GM12892 (cell line): ENCODE results near the gene TBC1D30.

Experiments used
- DNase-seq: peaks from one replicate; pipeline ENCODE4 v3.0.0; 2011; ENCODE audit not compliant: insufficient read length
- FAIRE-seq: peaks from 2 replicates; lab custom pipeline; 2011; peaks lifted over from hg19 to GRCh38; lab: Jason Lieb, UNC
- POLR2A ChIP-seq: IDR thresholded peaks from 2 replicates; pipeline ENCODE4 v1.6.1; 2011; ENCODE audit warnings: low read depth, low read length, control low read depth
- POLR2AphosphoS5 ChIP-seq: IDR thresholded peaks from 2 replicates; pipeline ENCODE4 v1.6.1; 2011; ENCODE audit warnings: low read depth, low read length, control low read depth
- TAF1 ChIP-seq: IDR thresholded peaks from 2 replicates; pipeline ENCODE4 v1.6.1; 2011; ENCODE audit warnings: low read depth, mild to moderate bottlenecking, control low read depth, low read length, borderline replicate concordance

Gene TBC1D30

DNA sequence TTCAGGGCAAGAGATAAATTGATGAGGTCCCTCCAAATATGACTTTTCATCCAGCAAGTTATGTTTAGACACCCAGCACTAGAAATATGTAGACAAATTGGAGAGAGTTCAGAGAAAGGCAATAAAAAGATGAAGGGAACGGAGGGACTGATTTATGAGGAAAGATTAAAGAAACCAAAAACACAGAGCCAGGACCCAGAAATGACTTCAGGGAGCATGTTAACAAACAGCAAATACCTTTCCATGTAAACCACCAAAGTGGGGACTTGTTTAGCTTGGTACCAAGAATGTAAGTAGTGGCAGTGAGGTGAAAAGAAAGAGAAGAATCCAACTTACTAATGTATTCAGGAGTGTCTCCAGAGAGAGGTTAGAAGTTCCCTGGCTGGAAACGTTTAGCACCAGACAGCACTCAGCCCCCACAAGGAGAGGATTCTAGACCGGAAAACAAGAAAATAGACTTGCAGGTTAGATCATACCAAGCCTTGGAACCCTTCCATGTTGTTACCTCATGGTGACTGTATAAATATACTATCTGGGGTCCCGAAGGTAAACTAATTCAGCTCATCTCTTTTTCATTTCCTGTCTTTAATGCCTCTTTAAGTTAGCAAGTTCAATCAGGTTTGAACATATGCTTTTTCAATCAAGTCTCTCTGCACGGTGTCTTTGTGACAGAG is 79.2 kb downstream of the TBC1D30 start:
- no peak for DNase-seq
- no peak for TF ChIP-seq TAF1
- no peak for TF ChIP-seq POLR2AphosphoS5
- TF ChIP-seq POLR2A, result no peak
- FAIRE-seq, result no peak

DNA sequence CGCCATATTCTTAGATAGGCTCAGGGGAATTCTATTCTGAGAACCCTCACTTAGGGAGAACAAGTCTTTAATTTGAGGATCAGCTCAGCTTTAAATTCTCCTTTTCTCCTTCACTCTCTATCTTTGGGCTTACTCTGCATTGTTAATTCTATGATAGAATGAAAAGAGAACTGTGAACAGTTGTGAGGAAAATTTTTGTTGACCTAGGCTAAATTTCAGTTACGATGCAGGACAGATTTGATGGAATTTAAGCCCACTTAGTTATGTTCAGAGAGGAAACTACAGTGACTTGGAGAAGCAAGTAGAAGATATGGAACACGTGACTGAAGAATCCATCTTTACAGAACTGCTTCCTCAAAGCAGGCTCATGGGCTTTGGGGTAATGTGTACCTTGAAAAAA is 82.7 kb downstream of the TBC1D30 start:
- TF ChIP-seq POLR2AphosphoS5 (no peak), POLR2A (no peak)
- no peak for FAIRE-seq

DNA sequence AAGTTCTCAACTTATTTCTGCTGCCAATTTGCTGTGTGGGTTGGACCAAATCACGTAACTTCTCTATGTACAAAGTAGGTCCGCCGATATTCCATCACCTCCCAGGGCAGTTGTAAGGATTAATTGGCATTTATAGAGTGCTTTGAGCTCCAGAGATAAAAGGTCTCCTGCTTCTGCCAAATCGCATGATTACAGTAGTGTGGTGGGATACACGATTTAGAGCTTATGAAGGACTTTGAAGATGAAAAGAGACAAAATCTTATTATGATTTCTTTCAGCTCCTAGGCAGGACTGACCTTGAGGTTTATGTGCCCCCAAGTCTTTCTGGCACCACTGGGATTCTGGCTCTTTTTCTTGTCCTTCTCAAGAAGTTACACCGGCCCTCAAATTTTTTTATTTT is 84.7 kb downstream of the TBC1D30 start:
- DNase-seq (no peak), FAIRE-seq (no peak)
- no peak for TF ChIP-seq TAF1
- TF ChIP-seq POLR2AphosphoS5, result no peak
- TF ChIP-seq POLR2A, result no peak

More for the DNA sequence above, 82.7 kb downstream of the TBC1D30 start:
- no peak for DNase-seq

DNA sequence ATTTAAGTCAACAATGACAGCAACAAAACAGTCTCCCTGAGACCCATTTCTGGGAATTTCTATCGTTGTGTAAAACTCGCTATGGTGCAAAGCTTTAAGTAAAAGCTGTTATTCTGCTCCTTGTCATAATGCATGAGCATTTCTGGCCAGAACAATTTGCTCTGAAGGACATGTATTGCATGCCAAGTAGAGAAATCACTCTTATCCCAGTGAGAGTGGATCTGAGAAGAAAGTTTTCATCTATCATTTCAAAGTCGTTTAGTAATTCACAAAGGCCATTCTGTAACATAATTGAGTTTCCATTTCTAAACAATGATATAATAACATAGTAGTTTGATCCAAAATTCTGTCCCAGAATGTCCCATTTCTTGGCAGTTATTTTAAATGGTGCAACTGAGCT is 86.6 kb downstream of the TBC1D30 start:
- no peak for DNase-seq
- FAIRE-seq, result no peak
- TF ChIP-seq TAF1 (no peak), POLR2A (no peak), POLR2AphosphoS5 (no peak)

DNA sequence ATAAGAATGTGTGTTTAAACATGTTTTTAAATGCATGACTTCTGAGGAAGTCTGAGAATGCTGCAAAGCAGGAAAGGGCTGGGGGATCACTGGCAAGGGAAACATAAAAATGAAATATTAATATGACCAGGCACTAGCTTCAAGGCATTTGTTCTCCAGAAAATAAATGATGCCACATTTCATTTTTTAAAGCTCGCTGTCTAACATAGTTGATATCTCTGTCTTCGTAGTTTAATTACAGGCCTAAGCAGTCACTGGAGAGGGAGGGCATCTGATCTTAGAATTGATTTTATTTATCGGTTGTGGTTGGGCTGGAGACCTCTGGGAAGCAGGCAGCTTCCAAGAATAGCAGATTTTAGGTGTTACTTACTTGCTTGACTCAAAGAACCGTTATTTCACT is 87.5 kb downstream of the TBC1D30 start:
- FAIRE-seq, result no peak
- TF ChIP-seq TAF1, result no peak
- no peak for TF ChIP-seq POLR2A
- TF ChIP-seq POLR2AphosphoS5, result no peak

DNA sequence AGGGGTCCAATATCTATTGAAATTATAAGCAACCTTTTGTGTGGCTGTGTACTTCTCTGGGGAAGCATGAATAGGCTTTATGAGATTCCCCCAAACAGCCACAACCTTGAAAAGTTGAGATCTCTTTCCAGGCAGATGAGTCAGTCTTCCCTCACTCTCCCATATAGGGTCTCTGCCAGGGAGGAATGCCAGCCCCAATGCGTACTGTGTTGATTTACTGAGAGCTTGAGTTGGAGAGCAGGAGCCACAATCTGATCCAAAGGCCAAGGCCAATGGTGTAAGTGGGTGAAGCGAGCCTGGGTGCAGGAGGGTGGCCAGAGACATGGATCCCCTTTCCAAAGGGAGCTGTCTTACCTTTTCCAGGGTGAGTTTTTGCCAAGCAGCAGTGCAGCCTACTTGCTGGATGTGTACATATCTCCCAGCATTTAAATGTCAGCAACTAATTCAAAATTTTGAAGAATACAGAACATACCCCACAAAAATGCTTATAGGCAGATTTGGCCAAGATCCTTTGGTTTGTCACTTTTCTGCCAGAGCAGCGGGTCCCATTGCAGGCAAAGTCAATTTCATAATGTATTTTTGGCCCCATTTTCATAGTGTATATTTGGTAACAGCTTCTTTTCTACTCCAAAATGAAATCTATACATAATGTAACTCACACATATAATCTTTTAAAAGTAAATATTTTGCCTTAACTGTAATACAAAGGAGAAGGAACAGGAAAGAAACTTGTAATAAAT is 88.2 kb downstream of the TBC1D30 start:
- TF ChIP-seq POLR2AphosphoS5 (no peak), POLR2A (no peak), TAF1 (no peak)
- DNase-seq, result no peak
- no peak for FAIRE-seq

More for the DNA sequence above, 87.5 kb downstream of the TBC1D30 start:
- no peak for DNase-seq

DNA sequence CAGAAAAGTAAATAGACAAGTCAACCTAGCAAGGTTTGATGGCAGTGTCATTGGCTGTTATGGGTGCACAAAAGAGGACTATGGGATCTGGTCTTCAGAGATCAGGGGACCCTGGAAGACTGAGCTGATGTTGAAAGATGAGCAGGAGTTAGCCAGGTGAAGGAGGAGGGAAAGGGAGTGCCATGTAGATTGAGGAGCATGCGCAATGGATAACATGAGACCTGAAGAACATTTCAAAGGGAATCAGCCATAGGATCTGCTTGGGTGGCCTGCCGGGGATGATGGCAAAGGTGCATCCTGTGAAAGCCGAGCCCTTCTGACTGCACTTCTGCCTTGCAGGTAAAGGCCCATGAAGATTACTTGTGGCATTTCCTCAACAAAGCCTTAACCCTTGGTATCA is 90.8 kb downstream of the TBC1D30 start:
- DNase-seq (no peak), FAIRE-seq (no peak)
- TF ChIP-seq POLR2AphosphoS5, result no peak
- TF ChIP-seq POLR2A, result no peak
- no peak for TF ChIP-seq TAF1

DNA sequence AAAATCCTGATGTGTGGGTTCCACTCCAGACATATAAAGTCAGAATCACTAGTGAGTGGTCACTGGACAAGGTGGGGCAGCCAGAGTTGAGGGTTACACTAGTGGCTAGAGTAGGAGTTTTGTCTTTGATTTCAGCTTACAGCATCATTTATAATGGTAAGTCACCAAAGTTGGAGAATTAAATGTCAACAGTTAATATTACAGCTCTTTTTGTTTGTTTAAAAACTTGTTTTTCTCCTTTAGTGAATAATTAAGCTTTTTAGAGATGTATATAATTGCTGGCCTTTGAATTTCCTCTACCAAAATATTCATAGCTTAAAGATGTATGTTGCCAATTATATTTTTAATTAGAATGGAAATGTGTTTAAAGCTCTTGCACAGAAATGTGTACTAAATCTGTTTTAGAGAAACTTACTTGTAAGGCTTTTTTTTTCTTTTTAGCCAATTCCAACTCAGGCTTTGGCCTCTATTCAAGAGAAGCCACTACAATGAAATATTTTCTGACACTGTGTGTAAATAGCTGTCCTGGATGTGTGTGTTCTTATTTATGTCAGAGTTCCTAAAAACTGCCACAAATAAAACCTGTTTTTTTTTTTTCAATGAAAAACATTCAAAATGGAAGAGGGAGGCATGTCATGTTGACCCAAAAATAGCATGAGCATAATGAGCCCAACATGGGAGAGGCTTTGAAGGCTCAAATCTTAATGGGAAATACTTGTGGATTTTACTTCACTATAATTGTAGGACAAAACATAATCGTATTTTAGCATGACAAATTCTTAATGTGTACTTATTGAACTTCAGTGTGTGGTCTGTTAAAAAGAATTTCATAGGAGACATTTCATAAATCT is 92.2 kb downstream of the TBC1D30 start:
- no peak for FAIRE-seq
- no peak for DNase-seq
- TF ChIP-seq TAF1 (no peak), POLR2AphosphoS5 (no peak)

DNA sequence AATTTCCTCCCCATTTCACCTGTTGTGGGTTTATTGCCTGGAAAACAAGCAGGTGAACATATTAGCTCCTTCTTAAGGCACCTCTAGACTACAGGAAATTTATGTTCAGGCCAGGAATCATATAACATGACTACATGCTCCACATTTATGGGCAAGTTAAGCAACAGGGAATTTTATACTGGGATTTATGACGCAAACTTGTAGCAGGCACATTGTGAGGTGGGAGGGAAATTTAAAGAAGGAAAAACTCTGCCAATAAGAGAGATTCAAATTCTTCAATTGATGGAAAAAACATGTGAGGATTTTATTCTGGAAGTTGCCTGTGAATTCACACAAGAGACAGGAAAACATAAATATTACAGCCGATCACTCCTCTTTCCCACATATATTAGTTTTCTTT is 93.9 kb downstream of the TBC1D30 start:
- no peak for TF ChIP-seq TAF1
- no peak for TF ChIP-seq POLR2AphosphoS5
- TF ChIP-seq POLR2A, result no peak
- DNase-seq (no peak), FAIRE-seq (no peak)

DNA sequence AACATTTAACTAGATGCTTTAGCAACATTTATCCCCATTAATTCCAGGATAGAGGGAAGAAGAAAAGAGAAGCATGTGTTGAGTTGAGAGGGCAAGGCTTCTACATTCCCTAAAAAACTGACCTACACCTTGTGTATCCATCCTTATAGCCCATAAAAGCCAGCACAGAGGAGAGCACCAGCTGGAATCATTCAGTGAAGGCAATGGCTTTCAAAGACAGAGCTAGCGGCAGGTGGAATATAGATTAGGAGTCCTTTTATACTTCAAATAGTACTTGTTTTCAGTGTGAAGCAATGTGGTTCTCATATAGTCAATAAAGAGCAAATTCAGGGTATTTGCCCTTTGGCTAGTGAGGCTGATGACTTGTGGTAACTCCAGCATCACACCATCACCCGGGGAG is 94.4 kb downstream of the TBC1D30 start:
- DNase-seq, result no peak
- no peak for TF ChIP-seq POLR2AphosphoS5
- TF ChIP-seq TAF1, result no peak
- no peak for TF ChIP-seq POLR2A
- FAIRE-seq, result no peak

DNA sequence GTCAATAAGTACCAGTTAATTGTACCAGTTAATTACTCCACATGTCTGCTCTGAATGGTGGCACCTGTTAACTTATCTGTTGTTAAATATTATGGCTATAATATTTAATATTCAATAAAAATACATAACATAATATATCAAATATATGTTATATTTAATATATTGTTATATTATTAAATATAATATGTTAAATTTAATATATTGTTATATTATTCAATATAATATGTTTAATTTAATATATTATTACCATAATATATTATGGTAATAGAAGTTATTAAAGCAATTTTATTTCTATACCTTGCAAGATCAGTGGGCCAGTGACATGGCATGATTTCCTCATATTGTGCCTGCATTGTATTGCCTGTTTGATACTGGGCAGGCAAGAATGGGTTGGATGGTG is 98.4 kb downstream of the TBC1D30 start:
- FAIRE-seq, result no peak
- DNase-seq, result no peak
- TF ChIP-seq POLR2A (no peak), TAF1 (no peak), POLR2AphosphoS5 (no peak)
